NCI-H524 treated with DMSO at 0.1 percent for 48 hours (cell line): ENCODE results near the gene PDGFA.
A peak's percentile ranks its signal among the peaks of the same experiment; 100 is the strongest.

Source experiments
- DNase-seq: peaks from one replicate; lab custom pipeline; 2025; lab: John Stamatoyannopoulos, UW

PDGFA gene

GRCh38 chr7:504221-505111 lies 15.2 kb downstream of the PDGFA start:
- DNase-seq: no peak

DNA sequence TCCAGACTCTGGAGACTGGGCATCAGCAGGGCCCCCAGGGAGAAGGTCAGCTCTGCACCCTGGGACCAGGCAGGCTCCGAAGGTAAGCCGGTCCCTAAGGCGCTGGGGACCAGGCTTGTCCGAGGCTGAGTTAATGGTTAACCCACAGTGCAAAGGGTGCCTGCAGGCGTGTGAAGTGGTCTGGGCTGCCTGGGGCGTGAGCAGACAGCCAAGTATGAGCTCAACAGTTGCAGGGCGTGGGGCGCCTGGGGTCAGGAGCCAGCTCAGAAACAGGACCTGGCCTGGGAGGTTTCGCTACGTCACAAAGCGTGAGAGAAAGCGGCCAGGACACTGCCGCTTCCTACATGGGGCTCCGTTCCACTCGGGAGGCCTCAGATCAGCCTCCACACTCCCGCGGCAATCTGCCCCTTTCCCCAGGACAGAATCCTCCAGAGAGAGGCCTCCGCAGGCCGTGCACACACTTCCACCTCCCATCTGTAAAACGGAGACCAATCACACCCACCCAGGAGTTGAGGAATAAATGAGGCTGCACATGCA lies 16.0 kb downstream of the PDGFA start:
- no peak for DNase-seq

- DNase-seq: no peak
These were observed 17.4 kb downstream of the PDGFA start for GRCh38 chr7:502296-502695.

GRCh38 chr7:501526-501925 lies 18.1 kb downstream of the PDGFA start:
- no peak for DNase-seq

- DNase-seq: no peak
These were observed 18.9 kb downstream of the PDGFA start for GRCh38 chr7:500521-501420.

- no peak for DNase-seq
These were observed 19.7 kb downstream of the PDGFA start for GRCh38 chr7:499853-500485.

DNA sequence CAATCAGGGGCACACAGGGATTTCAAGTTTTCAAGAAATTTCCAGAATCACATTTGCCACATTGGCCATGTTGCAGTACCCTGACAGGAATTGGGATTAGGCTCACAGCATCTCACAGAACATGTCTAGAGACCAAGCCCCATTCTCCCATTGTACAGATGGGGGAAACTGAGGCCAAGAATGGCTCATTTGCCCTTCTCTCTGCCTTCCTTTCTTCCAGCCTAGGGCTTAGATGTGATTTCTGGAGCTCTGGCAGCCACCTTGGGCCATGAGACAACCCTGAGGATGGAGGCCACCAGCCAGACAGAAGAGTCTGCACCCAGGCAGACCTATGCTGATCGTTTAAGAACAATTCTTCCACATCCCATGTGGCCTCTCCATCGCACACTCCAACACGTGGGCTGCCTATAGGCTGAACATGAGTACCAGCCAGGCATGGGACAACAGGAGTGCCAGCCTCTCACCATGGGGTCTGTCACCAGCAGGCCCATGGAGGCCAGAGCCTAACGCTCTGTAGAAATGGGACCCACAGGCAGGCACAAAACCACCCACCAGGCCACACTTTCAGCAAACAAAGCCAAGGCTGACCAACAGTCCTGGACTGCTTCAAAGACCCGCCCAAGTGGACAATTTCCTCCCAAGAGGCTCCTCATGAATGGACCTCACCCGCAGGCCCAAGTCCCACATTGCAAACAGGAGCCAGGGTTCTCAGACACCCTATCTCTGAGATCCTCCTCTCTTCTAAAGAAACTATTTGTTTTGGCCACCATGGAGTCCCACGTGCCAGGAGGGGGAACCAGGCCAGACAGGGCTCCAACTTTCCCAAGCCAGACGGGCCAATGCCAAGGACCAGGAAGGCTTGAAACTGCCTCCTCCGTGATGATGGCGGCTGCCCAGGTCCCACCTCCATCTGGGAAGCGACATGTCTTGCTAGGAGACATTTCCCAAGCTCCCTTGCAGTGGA lies 20.7 kb downstream of the PDGFA start:
- no peak for DNase-seq

DNA sequence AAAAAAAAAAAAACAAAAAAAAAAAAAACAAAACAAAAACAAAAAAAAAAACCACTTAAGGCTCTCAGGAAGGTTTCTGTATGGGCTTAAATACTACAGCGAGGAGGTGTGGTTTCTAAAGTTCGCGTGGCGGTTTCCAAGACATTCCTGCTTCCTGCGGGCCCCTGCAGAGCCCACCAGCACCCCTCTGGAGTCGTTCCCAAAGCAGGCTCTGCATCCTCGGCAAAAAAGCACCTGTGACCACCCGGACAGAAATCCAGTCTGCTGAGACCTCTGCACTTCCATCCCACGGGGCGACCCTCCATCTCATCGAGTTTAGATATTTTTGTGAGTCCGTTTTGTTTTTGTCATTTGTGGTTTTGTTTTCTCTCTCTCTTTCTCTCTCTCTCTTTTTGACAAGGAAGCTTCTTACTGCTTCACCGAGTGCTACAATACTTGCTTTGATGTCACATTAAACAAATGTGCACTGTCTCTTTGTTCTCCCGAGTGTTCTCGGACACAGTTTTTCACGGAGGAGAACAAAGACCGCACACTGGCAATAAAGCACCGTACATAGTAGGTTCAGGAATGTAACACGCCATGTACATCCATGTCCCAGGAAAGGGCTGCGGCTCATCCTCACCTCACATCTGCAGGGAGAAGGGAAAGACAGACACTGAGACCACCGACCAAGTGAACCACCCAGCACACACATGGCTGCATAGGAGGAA lies 21.5 kb downstream of the PDGFA start:
- no peak for DNase-seq

DNA sequence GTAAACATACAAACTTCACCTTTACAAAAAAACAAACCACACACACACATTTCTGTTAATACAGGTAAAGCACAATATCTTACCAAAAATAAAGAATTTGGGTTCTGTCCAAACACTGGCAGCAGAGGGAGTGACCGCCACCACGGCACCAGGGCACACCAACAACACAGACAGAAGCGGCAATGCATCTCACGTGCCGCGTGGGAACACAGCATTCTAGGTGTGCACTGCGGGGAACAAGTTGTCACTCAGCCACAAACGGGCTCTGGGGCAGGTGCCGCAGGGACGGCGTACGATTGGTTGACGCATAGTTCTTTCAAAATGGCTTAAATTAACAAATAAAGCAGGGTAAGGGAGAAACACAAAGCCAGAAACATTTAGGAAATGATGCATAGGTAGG lies 22.3 kb downstream of the PDGFA start:
- no peak for DNase-seq

DNA sequence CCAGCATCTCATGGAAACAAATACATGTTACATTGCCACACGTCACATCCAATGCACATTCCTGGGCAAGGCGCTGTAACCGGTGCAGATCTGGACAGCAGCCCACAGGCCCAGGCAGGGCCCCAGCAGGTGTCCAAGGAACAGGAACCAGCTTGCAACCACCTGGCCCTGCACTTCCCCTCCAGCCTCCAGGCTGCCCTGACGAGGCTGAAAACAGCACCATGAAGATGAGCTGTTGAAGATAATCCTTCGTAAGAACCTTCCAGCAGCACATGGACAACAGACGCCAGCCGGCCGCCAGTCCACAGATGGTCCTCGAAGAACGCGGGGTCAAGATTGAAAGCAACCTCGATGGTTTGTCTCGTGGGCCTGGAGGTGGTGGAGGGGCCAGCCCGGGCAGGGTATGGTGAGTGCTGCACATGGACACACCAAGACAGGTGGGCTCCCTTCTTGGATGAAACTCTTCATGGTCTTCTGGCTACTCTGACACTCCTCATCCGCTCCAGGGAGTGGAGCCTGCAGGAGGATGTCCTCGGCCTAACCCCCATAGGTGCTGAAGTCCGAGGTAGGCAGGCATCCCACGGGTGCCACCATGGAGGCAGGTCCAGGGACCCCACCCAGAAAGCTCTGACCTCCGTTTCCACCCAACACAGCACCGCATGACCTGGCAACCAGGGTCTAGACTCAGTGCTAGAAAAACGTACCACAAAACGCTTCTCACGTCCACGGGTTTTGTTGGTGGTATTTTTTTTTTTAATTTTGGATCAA lies 22.9 kb downstream of the PDGFA start:
- peak; percentile 34 for DNase-seq

DNA sequence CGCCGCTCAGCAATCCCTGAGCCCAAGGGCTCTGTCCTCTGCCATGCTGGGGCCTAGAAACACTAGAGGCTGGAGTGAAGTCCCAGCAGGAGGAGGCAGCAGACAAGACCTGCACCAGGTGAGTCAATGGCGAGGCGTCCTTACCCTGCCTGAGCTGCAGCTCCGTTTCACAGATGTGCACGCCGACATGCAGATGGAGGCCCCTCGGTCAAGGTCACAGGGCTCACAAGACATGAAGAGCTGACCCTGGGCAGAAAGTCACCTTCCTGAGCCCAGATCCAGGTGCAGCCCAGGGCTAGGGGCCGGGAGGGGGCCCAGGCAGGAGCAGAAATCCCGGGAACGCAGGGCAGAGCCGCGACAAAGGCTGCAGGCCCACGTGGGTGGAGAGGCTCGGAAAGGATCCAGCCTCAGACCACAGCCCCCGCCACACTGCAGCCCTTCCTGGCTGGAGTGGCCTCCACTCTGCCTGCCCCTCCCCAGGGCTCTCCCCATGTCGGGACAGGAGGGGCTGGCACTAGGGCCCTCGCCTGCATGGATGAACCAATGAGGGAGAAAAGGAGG lies 23.8 kb downstream of the PDGFA start:
- DNase-seq: no peak

DNA sequence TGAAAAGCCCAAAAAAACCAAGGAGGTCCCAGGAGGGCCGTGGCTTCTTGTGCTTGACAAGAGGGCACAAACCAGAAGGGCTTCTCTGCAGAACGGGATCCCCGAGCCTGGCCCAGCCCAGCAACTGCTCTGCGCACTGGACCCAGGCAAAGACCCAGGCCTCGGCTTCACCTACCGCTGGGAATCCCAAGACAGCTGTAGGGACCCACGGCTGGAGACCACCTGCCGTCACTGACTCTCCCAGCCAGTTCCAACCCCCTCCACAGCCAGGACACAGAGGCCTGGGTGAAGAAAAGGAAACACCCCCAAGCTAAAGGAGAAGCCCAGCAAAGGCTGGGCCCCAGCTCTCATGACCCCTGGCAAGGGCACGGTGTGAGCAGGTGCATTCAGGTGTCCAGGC lies 24.3 kb downstream of the PDGFA start:
- no peak for DNase-seq

- DNase-seq: no peak
These were observed 24.7 kb downstream of the PDGFA start for GRCh38 chr7:494906-495305.

DNA sequence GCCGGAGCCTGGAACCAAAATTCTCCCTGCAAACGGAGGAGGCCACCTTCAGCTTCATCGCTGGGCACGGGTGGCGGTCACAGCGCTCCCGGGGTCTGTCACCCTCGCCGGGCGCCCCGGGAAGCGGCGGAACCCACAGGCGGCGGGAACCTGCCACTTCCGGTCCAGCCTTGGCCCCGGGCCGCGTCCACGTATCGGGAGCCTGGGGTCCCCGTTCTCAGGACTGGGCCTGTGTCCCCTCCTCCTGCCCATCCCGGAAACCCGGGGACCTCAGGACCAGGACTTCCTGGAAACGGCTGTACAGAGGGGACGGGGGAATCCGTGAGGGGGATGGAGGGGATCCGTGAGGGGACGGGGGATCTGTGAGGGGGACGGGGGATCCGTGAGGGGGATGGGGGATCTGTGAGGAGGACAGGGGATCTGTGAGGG lies 25.4 kb downstream of the PDGFA start:
- no peak for DNase-seq

DNA sequence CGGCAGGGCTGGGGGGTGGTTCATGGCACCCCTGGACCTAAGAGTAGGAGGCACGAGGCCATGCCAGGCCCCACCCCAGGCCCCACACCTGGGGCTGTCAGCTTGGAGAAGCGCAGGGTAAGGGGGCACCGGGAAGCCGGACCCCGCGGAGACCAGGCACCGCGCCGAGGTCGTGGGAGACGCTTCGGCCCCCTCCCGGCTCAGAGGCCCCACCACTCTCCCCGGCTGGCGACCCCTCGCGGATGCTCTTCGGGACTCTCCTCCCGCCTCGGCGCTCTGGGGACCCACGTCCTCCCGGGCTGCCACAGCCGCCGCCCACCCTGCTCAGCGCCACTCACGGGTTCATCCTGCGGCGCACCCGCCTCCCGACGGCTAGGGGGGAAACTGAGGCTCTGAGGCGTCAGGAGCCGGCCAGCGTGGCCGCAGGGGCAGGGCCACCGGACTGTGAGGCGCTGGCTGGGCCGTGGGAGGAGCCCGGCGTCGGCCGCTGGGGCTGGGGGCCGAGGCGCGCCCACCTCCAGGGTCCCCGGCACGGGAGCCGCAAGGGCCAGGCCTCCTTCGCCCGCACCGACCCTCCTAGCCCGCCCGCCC lies 25.9 kb downstream of the PDGFA start:
- DNase-seq: no peak

- no peak for DNase-seq
These were observed 27.0 kb downstream of the PDGFA start for GRCh38 chr7:492714-493065.

DNA sequence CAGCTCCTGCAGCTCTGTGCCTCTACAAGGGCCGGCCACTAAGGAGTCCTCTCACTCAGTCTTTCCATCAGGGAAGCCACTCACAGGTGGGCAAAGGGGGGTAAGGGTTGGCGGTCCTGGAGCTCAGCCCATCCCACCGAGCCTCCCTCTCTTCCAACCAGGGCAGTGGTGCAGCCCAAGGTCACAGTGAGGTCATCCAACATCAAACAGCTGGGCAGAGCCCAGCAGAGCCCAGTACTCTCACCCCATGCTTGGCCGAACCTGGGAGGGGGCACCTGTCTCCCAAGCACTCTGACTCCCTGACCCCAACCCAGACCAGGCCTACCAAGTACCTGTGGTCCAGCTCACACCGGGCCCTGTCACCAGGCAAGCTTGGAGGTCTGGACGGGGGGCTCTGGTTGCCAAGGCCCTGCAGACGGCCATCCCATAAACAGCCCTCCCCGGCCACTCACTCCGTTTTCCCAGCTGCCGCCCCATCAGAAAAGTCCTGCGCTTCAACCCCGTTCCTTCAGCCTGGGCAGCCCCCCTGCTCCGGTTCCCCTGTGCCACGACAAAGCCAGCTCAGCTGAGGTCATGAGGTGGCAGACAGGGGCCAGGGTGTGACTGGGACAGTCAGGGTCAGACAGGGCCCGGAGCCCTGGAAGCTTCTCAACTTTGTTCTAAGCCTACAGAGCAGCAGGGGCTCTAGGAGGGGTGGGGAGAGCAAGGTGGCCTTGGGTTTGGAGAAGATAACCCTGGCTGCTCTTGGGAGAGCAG lies 27.5 kb downstream of the PDGFA start:
- no peak for DNase-seq

GRCh38 chr7:491292-491957 lies 28.2 kb downstream of the PDGFA start:
- no peak for DNase-seq
